Fibroblast of lung (primary cell): Measurements from ENCODE around the gene C10orf67. TPM values are rescaled to one million over a fixed set of nuclear protein-coding genes. Genes with fewer than 3 reads are reported as not detected.
A peak's percentile ranks its signal among the peaks of the same experiment; 100 is the strongest.
"Not testable (repeated sequence)": the region's sequence is repeated elsewhere in the genome, so short reads cannot be mapped to it uniquely, and the experiment has no call there.

Source experiments
- DNase-seq, 2 donors: peaks; one replicate each; pipeline versions ENCODE4 v3.0.0 to v3.0.0-alpha.2; 2010; ENCODE audit warnings: low read depth in 2 of 2
- H2AFZ ChIP-seq: 2 replicates; pipeline ENCODE4 v1.5.1; 2012; ENCODE audit warnings: low read length, control low read depth, inconsistent platforms
- H3K27ac ChIP-seq: 2 replicates; pipeline ENCODE4 v1.5.1; 2011; ENCODE audit warnings: low read length, control low read depth; ENCODE audit not compliant: insufficient read depth
- H3K27me3 ChIP-seq: 2 replicates; pipeline ENCODE4 v1.5.1; 2011; ENCODE audit warnings: mild to moderate bottlenecking, low read length; ENCODE audit not compliant: control insufficient read depth, insufficient read depth
- H3K36me3 ChIP-seq: 2 replicates; pipeline ENCODE4 v1.5.1; 2011; ENCODE audit warnings: low read length; ENCODE audit not compliant: control insufficient read depth, insufficient read depth
- H3K4me1 ChIP-seq: 2 replicates; pipeline ENCODE4 v1.5.1; 2011; ENCODE audit warnings: low read length; ENCODE audit not compliant: control insufficient read depth, insufficient read depth; ENCODE audit errors: extremely low read depth
- H3K4me2 ChIP-seq: 2 replicates; pipeline ENCODE4 v1.5.1; 2011; ENCODE audit warnings: low read length, control low read depth; ENCODE audit not compliant: insufficient read depth; ENCODE audit errors: extremely low read depth
- H3K4me3 ChIP-seq, 4 experiments: fragments of 200-600 bp in 1 of 4; sonication (generic) in 1 of 4; replicated peaks in 1 of 4; 2 replicates each; pipeline ENCODE4 v1.5.1; 2011 to 2016; ENCODE audit warnings: low read length in 4 of 4, low read depth in 3 of 4, mild to moderate bottlenecking in 3 of 4, control low read depth in 2 of 4, inconsistent platforms in 1 of 4, mixed read lengths in 1 of 4; ENCODE audit not compliant: insufficient read depth in 1 of 4; ENCODE audit errors: control extremely low read depth in 1 of 4
- H3K79me2 ChIP-seq: 2 replicates; pipeline ENCODE4 v1.5.1; 2012; ENCODE audit warnings: mild to moderate bottlenecking, low read length, inconsistent platforms; ENCODE audit not compliant: control insufficient read depth, insufficient read depth
- H3K9ac ChIP-seq: 2 replicates; pipeline ENCODE4 v1.5.1; 2011; ENCODE audit warnings: mild to moderate bottlenecking, low read length, control low read depth; ENCODE audit not compliant: insufficient read depth
- H3K9me3 ChIP-seq: 2 replicates; pipeline ENCODE4 v1.5.1; 2012; ENCODE audit warnings: low read depth, low read length; ENCODE audit not compliant: control insufficient read depth, insufficient read depth
- H4K20me1 ChIP-seq: 2 replicates; pipeline ENCODE4 v1.5.1; 2011; ENCODE audit warnings: low read length; ENCODE audit not compliant: control insufficient read depth, insufficient read depth; ENCODE audit errors: extremely low read depth
- CTCF ChIP-seq, 2 donors: IDR thresholded peaks in 1 of 2; conservative IDR thresholded peaks in 1 of 2; 1 replicate in 1 of 2; 2 replicates in 1 of 2; pipeline ENCODE4 v1.5.1; 2011 to 2012; ENCODE audit warnings: low read length in 2 of 2, control low read depth in 1 of 2, inconsistent platforms in 1 of 2, low read depth in 1 of 2, mild to moderate bottlenecking in 1 of 2
- EZH2 ChIP-seq: IDR thresholded peaks from 2 replicates; pipeline ENCODE4 v1.5.1; 2012; ENCODE audit warnings: low read length, control low read depth, mild to moderate bottlenecking; ENCODE audit errors: missing control alignments
- polyA plus RNA-seq, 2 donors: library from polyadenylated mRNA; depleted of rRNA in 1 of 2; stranded (reverse) in 1 of 2; unstranded in 1 of 2; fragments of >200 nt; gene quantifications; 2 replicates each; pipeline ENCODE4 v1.2.1, GENCODE V29; 2011 to 2012; ENCODE audit warnings: missing spikeins in 1 of 2
- total RNA-seq: library from RNA; depleted of rRNA; stranded (reverse); fragments of >200 nt; gene quantifications from 2 replicates; pipeline ENCODE4 v1.2.1, GENCODE V29; 2014

The C10orf67 gene
- total and polyA plus RNA-seq, 2 donors (not counting 1 experiment from before 2014, with no cell fraction given): under 0.01 to 0.16 TPM

GRCh38 chr10:23310404-23310803 is 34.2 kb downstream of the C10orf67 start:
- Histone ChIP-seq H3K36me3 (no peaks in the 10 kb centered on the region), H3K27me3 (no peaks in the 10 kb centered on the region), H3K4me3 (no peak overlapping the region), H3K79me2 (no peaks in the 10 kb centered on the region), H2AFZ (no peak overlapping the region), H3K4me1 (no peaks in the 10 kb centered on the region), H4K20me1 (no peaks in the 10 kb centered on the region), H3K9ac (no peak overlapping the region), H3K4me2 (no peak overlapping the region), H3K9me3 (no peaks in the 10 kb centered on the region), H3K27ac (no peak overlapping the region)
- no peak for TF ChIP-seq EZH2
- no peak for TF ChIP-seq CTCF (conservative IDR thresholded peaks at IDR 0.05 in 1 of 2, IDR thresholded peaks at IDR 0.05 in 1 of 2; ENCODE audit: low read depth in 1 of 2, low read length in 2 of 2)
- DNase-seq: peak in 1 of 2 donors; percentile 6

- H3K9ac ChIP-seq, H3K4me1 ChIP-seq, DNase-seq, H3K4me2 ChIP-seq, H3K79me2 ChIP-seq, H3K27ac ChIP-seq, H3K9me3 ChIP-seq, H3K36me3 ChIP-seq, H3K27me3 ChIP-seq, H3K4me3 ChIP-seq, H4K20me1 ChIP-seq, H2AFZ ChIP-seq: not testable (repeated sequence)
These were observed 44.6 kb downstream of the C10orf67 start for GRCh38 chr10:23299961-23300360.

DNA sequence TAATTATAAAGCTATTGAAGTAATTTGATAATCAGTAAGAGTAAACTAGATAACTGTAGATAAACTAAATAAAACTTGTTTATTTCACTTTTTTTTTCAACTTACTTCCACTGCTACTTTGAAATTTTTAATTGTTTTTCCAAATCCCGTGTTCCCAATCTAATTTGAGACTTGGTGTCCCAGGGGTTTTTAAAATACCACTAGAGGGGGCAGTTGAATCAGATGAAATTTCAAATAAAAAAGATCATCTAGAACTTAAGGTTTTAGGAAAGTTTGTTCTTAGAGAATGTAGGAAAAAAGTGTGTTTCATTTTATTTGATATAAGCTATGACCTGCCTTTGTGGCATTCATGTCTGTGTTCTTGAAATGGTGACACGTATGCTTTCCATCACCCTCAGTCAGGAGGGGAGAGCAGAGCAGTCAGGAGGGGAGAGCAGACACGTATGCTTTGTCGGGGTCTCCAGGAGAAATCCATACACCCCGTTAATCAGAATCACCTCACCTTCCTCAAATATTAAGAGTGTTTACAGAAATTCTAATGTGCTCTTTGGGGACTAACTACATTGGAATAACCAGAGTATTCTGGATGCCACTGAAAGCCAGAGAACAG is 49.9 kb downstream of the C10orf67 start:
- H3K4me3 ChIP-seq: no peak overlapping the region
- no peaks in the 10 kb centered on the region for H3K36me3 ChIP-seq
- no peaks in the 10 kb centered on the region for H4K20me1 ChIP-seq
- DNase-seq: peak in 1 of 2 donors; percentile 60
- H3K27ac ChIP-seq: no peak overlapping the region
- no peak overlapping the region for H2AFZ ChIP-seq
- TF ChIP-seq CTCF (conservative IDR thresholded peaks at IDR 0.05 in 1 of 2, IDR thresholded peaks at IDR 0.05 in 1 of 2; ENCODE audit: low read depth in 1 of 2, low read length in 2 of 2) (peak; percentile 47 to 59), EZH2 (no peak)
- H3K4me1 ChIP-seq: no peaks in the 10 kb centered on the region
- no peaks in the 10 kb centered on the region for H3K9me3 ChIP-seq
- no peaks in the 10 kb centered on the region for H3K27me3 ChIP-seq
- no peaks in the 10 kb centered on the region for H3K79me2 ChIP-seq
- H3K4me2 ChIP-seq: no peak overlapping the region
- no peak overlapping the region for H3K9ac ChIP-seq
